ENCODE data around the gene TEX261.

TEX261 gene

GRCh38 chr2:70981421-70981820, 13.3 kb downstream of the TEX261 start:
- no peak for DNase-seq

- no peak for DNase-seq
Measured at GRCh38 chr2:70979626-70980025, 15.0 kb downstream of the TEX261 start.

- DNase-seq, result no peak
Measured at GRCh38 chr2:70979180-70979488, 15.5 kb downstream of the TEX261 start.

- peak; percentile 18 for DNase-seq
Measured at GRCh38 chr2:70978341-70979179, 16.1 kb downstream of the TEX261 start, which contains the start of gene ANKRD53. ANKRD53 (plus strand) TSS chr2:70978630; CDS start chr2:70978646, 16 bp downstream.

- peak; percentile 32 for DNase-seq
Measured at GRCh38 chr2:70977605-70978205, 17.0 kb downstream of the TEX261 start.

- DNase-seq, result no peak
Measured at GRCh38 chr2:70975237-70975636, 19.4 kb downstream of the TEX261 start.

- DNase-seq, result no peak
Measured at GRCh38 chr2:70974592-70974991, 20.1 kb downstream of the TEX261 start.

GRCh38 chr2:70967189-70967588, 27.5 kb downstream of the TEX261 start:
- no peak for DNase-seq

GRCh38 chr2:70966681-70967080, 28.0 kb downstream of the TEX261 start:
- no peak for DNase-seq

GRCh38 chr2:70965506-70965905, 29.2 kb downstream of the TEX261 start:
- DNase-seq, result no peak

GRCh38 chr2:70964596-70965386, 29.9 kb downstream of the TEX261 start:
- peak; percentile 84 for DNase-seq

GRCh38 chr2:70964133-70964532, 30.5 kb downstream of the TEX261 start:
- no peak for DNase-seq

GRCh38 chr2:70962885-70963878, 31.5 kb downstream of the TEX261 start:
- no peak for DNase-seq

- no peak for DNase-seq
Measured at GRCh38 chr2:70962211-70962884, 32.3 kb downstream of the TEX261 start.

GRCh38 chr2:70961648-70961994, 33.1 kb downstream of the TEX261 start:
- no peak for DNase-seq

- no peak for DNase-seq
Measured at GRCh38 chr2:70960833-70961647, 33.6 kb downstream of the TEX261 start.

- DNase-seq, result no peak
Measured at GRCh38 chr2:70959851-70960832, 34.5 kb downstream of the TEX261 start.

GRCh38 chr2:70959271-70959761, 35.4 kb downstream of the TEX261 start:
- DNase-seq, result no peak

GRCh38 chr2:70958759-70959158, 35.9 kb downstream of the TEX261 start:
- DNase-seq, result no peak

GRCh38 chr2:70957798-70958197, 36.9 kb downstream of the TEX261 start:
- no peak for DNase-seq

All from CD4-positive, alpha-beta T cell treated with Interleukin-10 for 1 hour (primary cell).